Mucosa of stomach (tissue), 1 donor: ENCODE results near the gene ARAP1.

ENCODE experiments used
- H3K27me3 ChIP-seq: one replicate; pipeline ENCODE4 v1.7.0; 2013; ENCODE audit warnings: mild to moderate bottlenecking, low read length; ENCODE audit not compliant: control insufficient read depth, insufficient read depth
- H3K36me3 ChIP-seq: one replicate; pipeline ENCODE4 v1.7.0; 2013; ENCODE audit warnings: low read length; ENCODE audit not compliant: control insufficient read depth, insufficient read depth
- H3K4me1 ChIP-seq: one replicate; pipeline ENCODE4 v1.7.0; 2013; ENCODE audit warnings: mild to moderate bottlenecking, low read length; ENCODE audit not compliant: control insufficient read depth, insufficient read depth
- H3K4me3 ChIP-seq: one replicate; pipeline ENCODE4 v1.7.0; 2013; ENCODE audit warnings: low read length
- H3K9ac ChIP-seq: one replicate; pipeline ENCODE4 v1.7.0; 2013; ENCODE audit warnings: mild to moderate bottlenecking, low read length, moderate library complexity
- H3K9me3 ChIP-seq: one replicate; pipeline ENCODE4 v1.7.0; 2013; ENCODE audit warnings: mild to moderate bottlenecking, low read length, moderate library complexity; ENCODE audit not compliant: control insufficient read depth
- donor health status: Pancreatic carcinoma.

ARAP1 gene

DNA sequence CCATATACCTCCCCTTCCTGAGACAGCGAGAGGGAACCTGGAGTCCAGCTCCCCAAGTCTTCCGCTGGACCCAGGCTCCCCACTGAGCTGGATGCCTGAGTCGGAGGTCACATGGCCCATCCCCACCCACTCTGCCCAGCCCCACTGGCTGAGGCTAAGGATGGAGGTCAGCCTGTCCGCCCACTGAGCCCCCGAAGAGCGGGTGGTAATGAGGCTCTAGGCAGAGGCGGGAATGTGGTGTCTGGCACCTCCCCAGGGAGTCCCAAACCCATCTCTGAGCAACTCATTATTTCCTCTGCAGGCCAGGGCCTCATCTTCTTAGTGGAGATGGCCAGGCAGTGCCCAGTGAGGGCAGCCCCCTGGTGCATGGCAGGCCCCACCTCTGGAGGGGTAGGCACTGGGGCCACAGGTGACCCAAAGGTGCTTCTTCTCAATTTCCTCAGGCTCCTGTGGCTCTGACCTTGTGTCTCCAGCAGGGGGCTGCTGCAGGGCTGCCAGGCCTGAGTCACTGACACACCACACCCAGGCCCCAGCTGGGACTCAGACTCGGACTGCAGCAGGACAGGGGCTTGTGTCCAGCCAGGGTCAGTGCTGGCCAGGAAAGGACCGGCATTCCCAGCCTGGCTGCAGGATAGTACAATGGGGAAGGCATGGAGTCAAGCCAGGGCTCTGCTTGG, 67.8 kb downstream of the ARAP1 start:
- Histone ChIP-seq H3K4me1 (peaks cover 5% of the 10 kb centered on the region), H3K4me3 (no peak overlapping the region), H3K9me3 (no peaks in the 10 kb centered on the region), H3K36me3 (peaks cover 14% of the 10 kb centered on the region), H3K9ac (no peak overlapping the region), H3K27me3 (peaks cover 10% of the 10 kb centered on the region)

- peak overlapping the region; percentile 11 for H3K9ac ChIP-seq
- peaks cover 5% of the 10 kb centered on the region for H3K4me1 ChIP-seq
- peaks cover 11% of the 10 kb centered on the region for H3K36me3 ChIP-seq
- no peaks in the 10 kb centered on the region for H3K9me3 ChIP-seq
- H3K27me3 ChIP-seq: peaks cover 15% of the 10 kb centered on the region
- H3K4me3 ChIP-seq: no peak overlapping the region
Observed at GRCh38 chr11:72683782-72684200, 68.4 kb downstream of the ARAP1 start.

DNA sequence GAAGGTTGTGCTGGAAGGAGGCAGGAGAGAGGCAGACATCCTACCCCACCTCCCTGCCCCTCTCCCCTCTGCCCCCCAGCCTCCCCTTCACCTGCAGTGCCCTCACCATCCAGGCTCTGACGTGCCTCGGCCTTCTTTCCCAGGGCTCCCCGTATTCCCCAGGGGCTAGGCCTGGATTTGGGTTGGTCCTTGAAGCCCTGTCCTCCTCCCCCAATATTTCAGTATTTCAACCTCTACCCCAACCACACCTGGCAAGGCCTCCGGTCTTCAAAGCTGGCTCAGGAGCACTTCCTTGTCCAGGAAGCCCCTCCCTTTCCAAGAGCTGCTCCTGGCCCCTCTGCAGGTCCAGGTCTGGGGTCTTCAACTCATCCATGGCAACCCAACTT, 69.4 kb downstream of the ARAP1 start:
- no peak overlapping the region for H3K9ac ChIP-seq
- no peak overlapping the region for H3K4me3 ChIP-seq
- H3K27me3 ChIP-seq: peaks cover 25% of the 10 kb centered on the region
- peaks cover 11% of the 10 kb centered on the region for H3K36me3 ChIP-seq
- peaks cover 5% of the 10 kb centered on the region for H3K4me1 ChIP-seq
- H3K9me3 ChIP-seq: no peaks in the 10 kb centered on the region

- Histone ChIP-seq H3K9ac (no peak overlapping the region), H3K4me3 (no peak overlapping the region), H3K36me3 (peaks cover 8% of the 10 kb centered on the region), H3K4me1 (peaks cover 5% of the 10 kb centered on the region), H3K27me3 (peaks cover 30% of the 10 kb centered on the region), H3K9me3 (no peaks in the 10 kb centered on the region)
Observed at GRCh38 chr11:72682238-72682857, 69.9 kb downstream of the ARAP1 start.

DNA sequence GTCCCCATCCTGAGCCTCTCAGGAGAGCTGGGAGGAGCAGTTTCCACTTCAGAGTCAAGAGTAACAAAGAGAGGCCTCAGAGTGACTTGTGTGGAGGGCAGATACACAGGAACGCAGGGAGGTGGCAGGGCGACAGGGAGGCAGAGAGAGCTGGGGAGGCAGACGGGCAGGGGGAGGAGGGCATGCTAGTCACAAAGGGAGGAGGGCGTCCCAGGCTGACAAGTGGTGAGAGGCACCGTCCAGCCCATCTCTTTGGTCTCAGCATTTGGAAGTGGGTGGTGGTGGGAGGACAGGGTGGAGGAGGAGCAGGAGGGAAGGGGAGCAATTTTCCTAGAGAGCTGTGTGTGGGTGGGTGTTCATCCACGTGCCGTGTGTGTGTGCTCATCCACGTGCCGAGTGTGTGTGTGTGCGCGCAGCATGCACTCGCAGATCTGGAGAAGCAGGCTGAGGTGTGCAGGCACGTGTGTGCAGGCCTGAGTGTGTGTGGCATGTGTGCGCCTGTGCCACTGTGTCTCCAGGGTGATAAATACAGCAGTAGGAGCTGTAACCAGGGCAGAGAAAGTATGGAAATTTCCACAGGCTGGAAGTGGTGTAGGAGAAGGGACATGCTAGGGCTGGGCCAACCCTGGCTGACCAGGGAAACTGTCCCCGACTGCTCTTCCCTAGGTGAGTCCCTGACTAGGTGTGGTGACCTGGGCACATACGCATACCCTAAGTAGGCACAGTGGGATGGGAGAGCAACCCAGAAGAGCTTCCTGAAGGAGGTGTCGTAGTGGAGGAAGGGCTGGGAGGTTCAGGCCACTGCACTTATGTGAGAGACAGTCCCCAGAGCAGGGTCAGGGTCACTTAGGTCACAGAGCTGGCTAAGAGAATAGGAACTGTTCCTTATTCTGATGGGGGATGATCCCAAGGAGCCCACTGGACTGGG, 70.7 kb downstream of the ARAP1 start:
- H3K4me3 ChIP-seq: no peak overlapping the region
- no peaks in the 10 kb centered on the region for H3K9me3 ChIP-seq
- no peak overlapping the region for H3K9ac ChIP-seq
- peaks cover 3% of the 10 kb centered on the region for H3K36me3 ChIP-seq
- H3K4me1 ChIP-seq: peaks cover 5% of the 10 kb centered on the region
- peaks cover 38% of the 10 kb centered on the region for H3K27me3 ChIP-seq

DNA sequence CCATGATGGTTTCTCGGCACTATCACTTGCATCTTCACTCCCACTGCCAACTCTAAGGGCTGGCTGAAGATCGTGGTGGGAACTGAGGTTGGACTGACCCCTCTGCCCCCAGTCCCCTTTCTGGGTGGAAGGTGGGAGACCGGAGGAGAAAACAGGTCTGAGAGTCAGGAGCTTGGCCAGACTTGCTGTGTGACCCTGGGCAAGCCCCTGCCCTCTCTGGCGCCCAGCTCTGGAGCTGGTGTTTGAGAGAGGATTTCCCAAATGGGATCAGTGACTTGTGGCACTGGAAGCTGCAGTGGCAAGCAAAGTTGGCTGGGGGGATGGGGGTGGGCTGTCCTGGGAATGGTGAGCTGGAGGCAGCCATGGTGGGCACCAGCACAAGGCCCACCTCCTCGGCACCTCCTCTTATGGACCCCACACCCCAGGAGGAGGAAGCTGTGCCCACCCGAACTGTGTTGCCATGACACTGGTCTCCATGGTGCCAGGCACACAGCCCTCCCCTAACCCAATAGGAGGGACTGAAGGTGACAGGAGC, 71.5 kb downstream of the ARAP1 start:
- H3K9ac ChIP-seq: no peak overlapping the region

DNA sequence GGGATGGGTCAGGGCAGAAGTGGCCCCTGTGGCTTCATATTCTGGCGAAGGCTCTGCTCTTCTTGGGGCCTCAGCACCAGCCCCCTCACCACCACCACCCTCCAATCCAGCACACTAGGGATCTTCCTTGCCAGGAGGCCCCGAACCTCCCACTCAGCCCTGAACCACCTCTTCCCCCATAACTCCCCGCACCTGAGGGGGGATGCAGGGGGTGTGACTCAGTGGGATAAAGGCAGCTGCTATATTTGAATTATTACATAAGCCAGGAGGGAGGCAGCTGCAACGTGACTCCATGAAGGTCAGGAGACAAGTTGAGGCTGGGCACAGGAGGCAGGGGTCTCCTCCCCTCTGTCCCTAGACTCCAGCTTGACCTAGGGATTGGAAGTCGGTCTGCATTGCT, 72.3 kb downstream of the ARAP1 start:
- H3K27me3 ChIP-seq: peaks cover 55% of the 10 kb centered on the region
- H3K4me1 ChIP-seq: peaks cover 5% of the 10 kb centered on the region
- no peaks in the 10 kb centered on the region for H3K9me3 ChIP-seq
- H3K36me3 ChIP-seq: peaks cover 3% of the 10 kb centered on the region
- no peak overlapping the region for H3K9ac ChIP-seq
- H3K4me3 ChIP-seq: no peak overlapping the region

More for the DNA sequence above, 71.5 kb downstream of the ARAP1 start:
- Histone ChIP-seq H3K9me3 (no peaks in the 10 kb centered on the region), H3K36me3 (peaks cover 3% of the 10 kb centered on the region), H3K27me3 (peaks cover 46% of the 10 kb centered on the region), H3K4me1 (peaks cover 5% of the 10 kb centered on the region), H3K4me3 (no peak overlapping the region)

- H3K4me1 ChIP-seq: no peaks in the 10 kb centered on the region
- no peak overlapping the region for H3K4me3 ChIP-seq
- H3K27me3 ChIP-seq: peaks cover 68% of the 10 kb centered on the region
- H3K36me3 ChIP-seq: no peaks in the 10 kb centered on the region
- no peaks in the 10 kb centered on the region for H3K9me3 ChIP-seq
- no peak overlapping the region for H3K9ac ChIP-seq
Observed at GRCh38 chr11:72678524-72678923, 73.7 kb downstream of the ARAP1 start.

DNA sequence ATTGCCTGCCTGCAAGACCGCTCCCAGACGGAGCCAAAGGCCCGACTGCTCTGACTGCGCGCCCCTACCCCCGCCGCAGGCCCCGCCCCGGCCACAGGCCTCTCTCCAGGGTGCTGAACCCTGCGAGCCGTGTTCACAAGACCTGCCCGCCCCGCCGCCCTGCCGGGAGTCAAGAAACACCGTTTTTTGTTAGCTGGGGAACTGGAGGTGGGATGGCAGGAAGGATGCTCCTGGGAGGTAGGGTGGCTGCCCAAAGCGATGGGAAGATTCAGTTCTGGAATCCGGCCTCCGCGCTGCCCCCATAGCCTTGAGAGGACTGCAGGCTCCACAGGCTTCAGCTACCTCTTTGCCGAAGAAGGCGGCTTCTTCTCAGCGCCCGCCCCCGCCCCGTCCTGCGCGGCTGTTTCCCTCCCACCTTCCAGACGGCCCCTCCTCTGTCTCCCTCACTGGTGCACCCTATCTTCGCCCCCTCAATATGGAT, 75.3 kb downstream of the ARAP1 start:
- Histone ChIP-seq H3K36me3 (no peaks in the 10 kb centered on the region), H3K27me3 (peaks cover 83% of the 10 kb centered on the region), H3K9me3 (no peaks in the 10 kb centered on the region), H3K4me3 (no peak overlapping the region), H3K9ac (no peak overlapping the region), H3K4me1 (no peaks in the 10 kb centered on the region)

DNA sequence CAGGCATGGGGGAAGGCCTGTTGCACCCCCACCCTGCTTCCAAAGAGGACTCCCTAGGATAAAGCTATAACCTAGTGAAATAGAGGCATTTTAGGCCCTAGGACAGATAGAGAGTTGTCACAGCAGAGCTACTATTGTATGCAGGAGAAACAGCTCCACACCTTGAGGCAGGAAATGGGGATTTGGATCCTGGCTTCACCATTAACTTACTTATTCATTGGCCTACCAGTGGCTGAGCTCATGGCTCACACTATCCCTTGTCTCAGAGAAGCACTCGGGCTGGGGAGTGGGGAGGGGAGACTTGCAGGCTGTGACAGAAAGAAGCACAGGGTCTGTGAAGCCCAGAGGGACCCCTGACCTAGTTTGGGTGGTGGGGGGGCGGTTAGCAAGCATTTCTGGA, 77.0 kb downstream of the ARAP1 start:
- Histone ChIP-seq H3K9ac (no peak overlapping the region), H3K27me3 (peaks cover 93% of the 10 kb centered on the region), H3K36me3 (no peaks in the 10 kb centered on the region)

DNA sequence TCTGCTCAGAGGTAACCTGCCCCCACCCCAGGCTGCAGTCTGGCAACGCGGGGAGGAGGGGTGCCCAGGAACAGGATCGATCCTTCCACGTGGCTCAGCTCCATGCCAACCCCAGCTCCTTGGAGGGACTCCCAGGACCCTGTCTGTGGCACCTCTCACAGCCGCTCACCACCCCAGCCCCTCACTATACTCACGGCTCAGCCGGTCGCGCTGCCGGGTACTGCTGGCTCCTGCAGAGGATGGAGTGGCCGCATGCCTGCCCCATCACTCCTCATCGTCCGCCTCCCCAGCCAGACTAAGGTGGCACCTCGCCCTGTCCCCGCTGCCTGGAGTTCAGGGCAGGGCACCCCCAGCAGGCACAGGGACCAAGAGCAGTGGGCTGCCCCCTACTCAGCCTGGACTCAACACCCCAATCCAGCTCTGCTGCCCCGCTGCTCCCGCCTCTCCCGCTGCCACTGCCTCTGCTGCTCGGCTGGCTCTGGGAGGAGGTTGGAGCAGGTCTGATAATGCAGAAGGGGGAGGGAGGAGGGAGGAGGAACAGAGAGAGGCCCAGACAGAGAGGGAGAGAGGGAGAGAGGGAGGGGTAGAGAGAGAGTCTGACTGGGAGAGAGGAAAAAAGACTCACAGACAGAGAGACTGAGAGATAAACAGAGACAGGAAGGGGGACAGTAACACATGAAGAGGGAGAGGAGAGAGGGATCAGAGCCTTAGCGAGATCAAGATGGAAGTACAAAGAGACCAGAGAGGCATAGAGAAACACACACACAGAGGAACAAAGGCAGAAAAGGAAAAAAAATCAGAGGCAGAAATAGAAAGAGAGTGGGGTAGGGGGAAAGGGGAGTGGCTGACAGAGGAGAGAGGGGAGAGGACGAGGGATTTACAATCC, 78.0 kb downstream of the ARAP1 start, which contains the start of gene PDE2A:
Gene PDE2A (minus strand): TSS at position 480 of the 886 bp plus-strand sequence. CDS start 215 bp downstream, at position 265.
- Histone ChIP-seq H3K9me3 (no peaks in the 10 kb centered on the region), H3K27me3 (peaks cover 83% of the 10 kb centered on the region), H3K4me3 (no peak within 1 kb of the TSS), H3K9ac (no peak within 1 kb of the TSS), H3K36me3 (no peaks in the 10 kb centered on the region), H3K4me1 (no peaks in the 10 kb centered on the region)

More for the DNA sequence above, 77.0 kb downstream of the ARAP1 start:
- Histone ChIP-seq H3K4me3 (no peak overlapping the region), H3K9me3 (no peaks in the 10 kb centered on the region), H3K4me1 (no peaks in the 10 kb centered on the region)
